Inferior parietal cortex (tissue), 1 donor: ENCODE measurements around the gene ACP6.
A peak's percentile ranks its signal among the peaks of the same experiment; 100 is the strongest.

ENCODE experiments used
- DNase-seq: peaks from one replicate; pipeline ENCODE4 v3.0.0-alpha.2; 2016; ENCODE audit errors: extremely low spot score

The ACP6 gene

GRCh38 chr1:147651466-147651865 is 18.9 kb downstream of the ACP6 start:
- no peak for DNase-seq

GRCh38 chr1:147648933-147649332 is 21.4 kb downstream of the ACP6 start:
- no peak for DNase-seq

- DNase-seq: no peak
Measured at GRCh38 chr1:147647796-147648633, 22.3 kb downstream of the ACP6 start.

DNA sequence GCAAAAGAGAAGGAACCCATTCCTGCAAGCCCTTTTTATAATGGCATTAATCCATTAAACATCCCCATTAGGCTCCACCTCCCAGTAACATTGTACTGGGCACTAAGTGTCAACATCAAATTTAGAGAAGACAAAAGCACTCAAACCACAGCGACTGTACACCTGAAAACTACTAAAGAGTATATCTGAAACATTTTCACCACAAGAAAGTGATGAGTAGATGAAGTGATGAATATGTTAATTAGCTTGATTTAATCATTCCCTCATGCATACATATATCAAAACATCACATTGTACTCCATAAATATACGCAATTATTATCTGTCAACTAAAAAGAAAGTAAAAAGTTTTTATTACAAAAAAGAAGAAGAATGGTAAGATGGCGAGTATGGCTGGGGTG is 26.4 kb downstream of the ACP6 start:
- no peak for DNase-seq

DNA sequence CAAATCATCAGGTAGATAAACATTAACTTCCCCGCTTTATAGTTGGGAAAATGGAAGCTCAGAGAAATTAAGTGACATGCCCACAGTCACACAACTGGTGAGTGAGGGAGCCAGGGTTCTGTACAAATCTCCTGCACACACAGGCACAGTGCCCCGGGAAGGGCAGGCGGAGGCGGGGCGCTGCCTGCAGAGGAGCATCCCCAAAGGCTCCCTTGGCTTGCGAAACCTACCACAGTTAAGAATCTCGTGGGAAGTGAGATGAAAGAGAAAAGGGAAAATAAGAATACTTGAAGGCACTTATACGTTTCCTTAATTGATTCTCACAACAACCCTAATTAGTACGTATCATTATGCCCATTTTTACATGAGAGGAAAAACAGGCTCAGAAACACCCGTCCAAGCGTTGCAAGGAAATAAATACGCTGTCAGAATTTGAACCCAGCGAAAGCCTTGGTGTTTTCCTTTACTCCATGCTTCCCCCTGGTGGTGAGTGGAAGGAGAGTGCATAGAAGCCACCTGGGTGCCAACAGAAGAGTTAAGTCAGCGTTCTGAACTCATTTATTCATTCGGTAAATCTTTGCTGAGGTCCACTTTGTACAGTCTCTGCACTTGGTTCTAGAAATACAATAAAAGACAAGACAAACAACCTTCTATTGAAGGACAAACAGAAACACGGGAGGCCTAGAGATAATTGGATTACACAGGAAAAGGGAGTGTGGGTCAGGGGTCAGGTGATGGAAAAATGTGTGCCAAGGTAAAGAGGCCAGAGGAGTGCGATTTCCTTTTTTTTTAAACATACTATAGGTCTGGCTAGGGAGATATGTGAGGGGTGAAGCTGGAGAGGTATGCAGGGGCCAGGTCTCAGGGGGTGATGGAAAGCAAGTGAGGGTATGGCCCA is 28.4 kb downstream of the ACP6 start:
- DNase-seq: peak; percentile 74

DNA sequence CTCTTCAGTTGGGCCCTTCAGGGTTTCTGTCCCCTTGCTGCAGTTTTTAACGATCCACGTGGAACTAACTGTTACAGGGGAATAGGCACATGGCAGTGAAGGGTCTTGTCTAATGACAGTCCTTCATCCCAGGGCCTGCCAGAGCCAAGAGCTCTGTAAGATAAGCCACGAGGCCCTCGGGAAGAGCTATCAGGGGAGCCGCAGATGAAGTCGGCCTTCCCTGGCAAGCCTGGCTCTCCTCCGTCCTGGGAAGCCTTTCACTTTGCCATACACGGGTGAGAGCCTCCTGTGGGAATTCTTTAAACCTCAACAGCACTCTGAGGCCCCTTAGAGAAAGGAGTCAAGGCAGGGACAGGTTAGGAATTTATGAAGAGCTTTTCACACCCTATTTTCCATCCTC is 29.0 kb downstream of the ACP6 start:
- no peak for DNase-seq

GRCh38 chr1:147640553-147641165 is 29.7 kb downstream of the ACP6 start:
- DNase-seq: peak; percentile 43

GRCh38 chr1:147636314-147636713 is 34.0 kb downstream of the ACP6 start:
- no peak for DNase-seq

DNA sequence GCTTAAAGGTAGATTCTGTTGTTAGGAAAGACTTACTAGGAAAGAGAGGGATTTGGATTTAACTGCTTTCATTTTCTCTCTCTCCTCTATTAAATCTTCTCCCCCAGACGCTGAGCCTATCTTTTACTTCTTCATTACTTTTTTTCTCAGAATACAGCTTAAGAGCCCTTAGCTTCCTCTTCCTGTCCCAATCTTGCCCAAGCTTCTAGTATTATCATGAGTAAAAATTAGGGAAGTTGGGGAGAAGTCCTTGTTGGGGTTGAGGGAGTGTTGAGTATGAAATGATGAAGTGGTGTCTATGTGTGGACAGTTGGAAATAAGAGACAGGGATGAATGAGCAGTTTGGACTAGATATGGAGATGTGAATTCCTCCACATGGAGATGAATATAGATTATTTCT is 35.0 kb downstream of the ACP6 start:
- DNase-seq: no peak

- DNase-seq: no peak
Measured at GRCh38 chr1:147634645-147635044, 35.7 kb downstream of the ACP6 start.

DNA sequence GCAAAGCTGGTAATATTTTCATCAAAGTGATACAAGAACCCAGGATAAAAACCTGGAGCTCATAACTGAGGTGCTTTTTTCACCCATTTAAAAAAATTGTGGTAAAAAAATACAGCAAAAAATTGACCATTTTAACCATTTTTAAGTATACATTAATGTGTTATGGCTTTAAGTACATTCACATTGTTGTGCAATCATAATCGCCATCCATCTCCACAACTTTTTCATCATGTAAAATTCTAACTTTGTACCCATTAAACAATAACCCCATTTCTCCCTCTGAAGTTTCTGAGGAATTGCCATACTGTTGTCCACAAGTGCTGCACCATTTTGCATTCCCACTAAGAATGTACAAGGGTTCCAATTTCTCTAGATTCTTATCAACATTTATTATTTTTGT is 36.6 kb downstream of the ACP6 start:
- no peak for DNase-seq

GRCh38 chr1:147631839-147632238 is 38.5 kb downstream of the ACP6 start:
- no peak for DNase-seq

- DNase-seq: no peak
Measured at GRCh38 chr1:147630447-147630846, 39.9 kb downstream of the ACP6 start.

DNA sequence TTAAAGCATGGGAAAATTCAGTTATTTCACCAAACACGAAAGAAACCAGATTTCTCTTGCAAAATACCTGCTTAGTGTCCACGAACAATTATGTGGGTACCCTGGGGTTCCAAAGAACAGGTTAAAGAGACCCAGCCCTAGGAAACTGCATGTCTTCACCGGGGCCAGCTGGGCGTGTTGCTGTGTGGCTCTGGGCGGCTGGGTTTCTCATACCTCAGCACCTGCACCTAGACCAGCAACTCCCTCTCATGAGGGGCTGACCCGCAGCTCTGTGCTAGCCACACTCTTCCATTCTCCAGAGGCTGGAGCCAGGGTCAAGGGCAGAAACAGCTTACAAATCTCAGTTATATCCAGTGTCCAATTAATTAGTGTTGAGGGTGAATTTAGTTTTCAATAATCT is 40.3 kb downstream of the ACP6 start:
- DNase-seq: no peak

DNA sequence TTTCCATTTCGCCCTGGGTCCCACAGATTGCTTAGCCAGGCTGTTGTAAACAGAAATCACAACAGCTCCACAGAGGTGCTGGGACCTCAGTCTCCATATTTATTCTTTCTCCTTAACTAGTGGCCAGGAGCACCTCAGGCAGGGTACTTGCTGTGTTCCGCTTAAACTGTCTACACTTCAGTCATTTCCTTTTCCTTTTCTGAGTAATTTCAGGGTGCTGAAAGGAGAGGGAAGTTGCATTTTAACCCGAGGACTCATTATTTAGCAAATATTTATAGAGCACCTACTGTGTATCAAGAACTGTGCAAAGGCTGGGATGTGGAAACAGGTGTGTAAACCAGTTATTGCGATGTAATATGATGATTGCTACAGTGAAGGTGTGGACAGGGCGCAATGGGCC is 41.9 kb downstream of the ACP6 start:
- DNase-seq: no peak

DNA sequence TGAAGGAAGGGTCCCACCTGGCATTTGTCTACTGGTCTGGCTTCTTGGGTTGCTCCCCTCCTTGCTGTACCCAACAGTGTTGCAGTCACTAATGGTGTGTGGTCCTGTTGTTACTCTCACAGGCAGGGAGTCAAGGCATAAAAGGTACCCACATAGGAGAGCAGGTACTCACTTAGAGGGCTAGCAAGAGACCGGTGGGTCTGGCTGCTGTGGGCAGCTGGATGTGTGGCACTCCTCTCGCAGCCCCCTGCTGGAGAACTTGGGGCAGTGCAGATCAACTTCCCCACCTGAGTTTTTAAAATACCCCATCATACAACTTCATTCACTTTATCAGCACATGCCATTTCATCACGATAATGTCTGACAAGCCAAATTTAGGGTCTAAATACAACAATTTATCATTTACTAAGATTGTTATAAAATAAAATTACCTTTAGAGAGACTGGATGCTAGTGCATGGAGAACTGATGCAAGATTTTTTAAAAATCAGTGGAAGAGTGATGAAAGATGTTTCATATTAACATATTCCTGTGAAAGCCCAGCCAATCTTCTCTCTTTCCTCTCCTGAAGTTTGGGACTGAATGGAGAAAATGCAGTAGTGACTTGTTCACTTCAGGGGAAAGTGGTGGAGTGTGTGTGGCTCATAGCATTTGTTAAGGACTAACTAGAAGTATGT is 42.8 kb downstream of the ACP6 start:
- peak; percentile 55 for DNase-seq

GRCh38 chr1:147626739-147627138 is 43.6 kb downstream of the ACP6 start:
- DNase-seq: no peak

GRCh38 chr1:147626291-147626690 is 44.0 kb downstream of the ACP6 start:
- no peak for DNase-seq

DNA sequence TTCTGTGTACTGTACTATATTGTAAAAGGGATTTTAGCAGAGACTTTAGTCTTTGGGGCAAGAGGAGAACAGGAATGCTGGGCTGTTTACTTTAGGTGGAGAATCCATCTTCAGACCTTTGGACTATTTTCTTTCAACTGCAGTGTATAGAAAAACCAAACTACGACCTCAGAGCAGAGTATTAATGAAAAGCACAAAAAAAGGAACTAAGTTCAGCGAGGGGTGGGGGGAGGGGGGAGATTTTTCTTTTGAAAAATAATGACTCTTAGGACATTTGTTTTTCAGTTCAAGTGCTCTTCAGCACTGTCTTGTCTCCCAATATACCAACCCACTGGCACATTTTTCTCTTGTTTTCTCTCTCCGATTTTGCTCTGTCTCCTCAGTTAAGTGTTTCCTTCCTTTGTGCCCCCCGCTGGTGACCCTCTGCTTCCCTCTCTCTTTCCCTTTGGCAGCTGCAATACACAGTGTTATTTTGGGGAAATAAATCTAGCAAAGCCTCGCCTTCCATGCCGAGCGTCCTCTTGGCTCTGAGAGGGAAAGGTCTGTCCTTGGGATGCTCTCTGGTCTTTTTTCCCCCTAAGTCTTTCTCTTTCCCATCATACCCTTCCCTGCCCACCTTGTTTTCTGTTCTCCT is 44.8 kb downstream of the ACP6 start:
- no peak for DNase-seq

- DNase-seq: no peak
Measured at GRCh38 chr1:147624529-147624928, 45.8 kb downstream of the ACP6 start.

DNA sequence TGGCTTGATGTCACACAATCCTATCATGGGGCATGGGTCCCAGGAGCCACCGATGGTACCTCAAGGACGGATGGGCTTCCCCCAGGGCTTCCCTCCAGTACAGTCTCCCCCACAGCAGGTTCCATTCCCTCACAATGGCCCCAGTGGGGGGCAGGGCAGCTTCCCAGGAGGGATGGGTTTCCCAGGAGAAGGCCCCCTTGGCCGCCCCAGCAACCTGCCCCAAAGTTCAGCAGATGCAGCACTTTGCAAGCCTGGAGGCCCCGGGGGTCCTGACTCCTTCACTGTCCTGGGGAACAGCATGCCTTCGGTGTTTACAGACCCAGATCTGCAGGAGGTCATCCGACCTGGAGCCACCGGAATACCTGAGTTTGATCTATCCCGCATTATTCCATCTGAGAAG is 46.3 kb downstream of the ACP6 start:
- no peak for DNase-seq
